Measurements from ENCODE around the gene LAX1. TPM values are rescaled to one million over a fixed set of nuclear protein-coding genes. Genes with fewer than 3 reads are reported as not detected.
A peak's percentile ranks its signal among the peaks of the same experiment; 100 is the strongest.

The LAX1 gene
- total RNA-seq (under 1 TPM in 6 of 9 donors, not detected in 3; 0.23 to 0.68 (median 0.37) TPM), polyA plus RNA-seq (under 1 TPM in 2 of 3 donors, not detected in 1; 0.24 to 0.66 TPM)
- long read RNA-seq, donor 1 = 0 reads
- long read RNA-seq, donor 2 = 0 reads
- long read RNA-seq, donor 3 = 0 reads
- long read RNA-seq, donor 4 = 0 reads
- long read RNA-seq, donor 5, partial matches to known transcripts = 0 of 1 reads
- long read RNA-seq, donor 5, other reads (novel, unspliced or antisense) = 1 of 1 reads
- long read RNA-seq, donor 6 = 0 reads
- long read RNA-seq, donor 7 = 0 reads
- long read RNA-seq, donor 8 = 0 reads
- long read RNA-seq, donor 9 = 0 reads
- long read RNA-seq, donor 10 = 0 reads

GRCh38 chr1:203765029-203765837 lies at the start of gene LAX1:
Gene LAX1 (plus strand): TSS chr1:203765183. CDS start chr1:203765566, 383 bp downstream.
- H3K27me3 ChIP-seq = no peaks in the 10 kb centered on the region
- no peak within 1 kb of the TSS for H3K4me3 ChIP-seq
- H3K9me3 ChIP-seq (replicated peaks in 1 of 3) = no peaks in the 10 kb centered on the region
- peak within 1 kb of the TSS in 1 of 5 donors; percentile 29 for H3K27ac ChIP-seq
- H3K4me1 ChIP-seq (replicated peaks in 1 of 2) = peaks cover 0 to 8% of the 10 kb centered on the region in 2 donors
- TF ChIP-seq POLR2A (IDR thresholded peaks at IDR 0.05) = no peak
- no peak for TF ChIP-seq CTCF (IDR thresholded peaks at IDR 0.05)
- H3K36me3 ChIP-seq (replicated peaks in 1 of 2) = no peaks in the 10 kb centered on the region
- intact Hi-C loops (cut with DNase I) = no loop called here
- no peak for DNase-seq
- 77 to 87% (median 78%) methylated on average over 15 to 16 of the region's 16 CpGs for WGBS, 4 donors

- no peaks in the 10 kb centered on the region for H3K4me1 ChIP-seq (replicated peaks in 1 of 2)
- H3K27me3 ChIP-seq = no peaks in the 10 kb centered on the region
- DNase-seq = no peak
- no peak overlapping the region for H3K4me3 ChIP-seq
- WGBS, 4 donors = 67 to 96% (median 79%) methylated on average over 3 of the region's 3 CpGs
- no peaks in the 10 kb centered on the region for H3K9me3 ChIP-seq (replicated peaks in 1 of 3)
- intact Hi-C loops (cut with DNase I) = no loop called here
- TF ChIP-seq POLR2A (IDR thresholded peaks at IDR 0.05) = no peak
- TF ChIP-seq CTCF (IDR thresholded peaks at IDR 0.05) = no peak
- H3K27ac ChIP-seq = no peak overlapping the region
- H3K36me3 ChIP-seq (replicated peaks in 1 of 2) = peaks cover 0 to 75% of the 10 kb centered on the region in 2 donors
Measured at GRCh38 chr1:203717120-203717519, 47.9 kb upstream of the LAX1 start.

GRCh38 chr1:203720242-203720641 lies 44.7 kb upstream of the LAX1 start:
- H3K4me1 ChIP-seq (replicated peaks in 1 of 2) = peaks cover 0 to 2% of the 10 kb centered on the region in 2 donors
- H3K9me3 ChIP-seq (replicated peaks in 1 of 3) = no peaks in the 10 kb centered on the region
- TF ChIP-seq CTCF (IDR thresholded peaks at IDR 0.05) (no peak), POLR2A (IDR thresholded peaks at IDR 0.05) (no peak)
- 82 to 88% (median 85%) methylated on average over 3 of the region's 3 CpGs for WGBS, 4 donors
- no peak overlapping the region for H3K4me3 ChIP-seq
- intact Hi-C loops (cut with DNase I) = loop anchor here in 1 of 2 donors (10.0 kb wide), 1 partner anchor 135 kb away; no protein-coding TSS in a partner anchor
- no peak for DNase-seq
- no peaks in the 10 kb centered on the region for H3K27me3 ChIP-seq
- H3K27ac ChIP-seq = no peak overlapping the region
- H3K36me3 ChIP-seq (replicated peaks in 1 of 2) = peaks cover 0 to 66% of the 10 kb centered on the region in 2 donors

- intact Hi-C loops (cut with DNase I) = loop anchor here in 1 of 2 donors (10.0 kb wide), 1 partner anchor 132 kb away; no protein-coding TSS in a partner anchor
Measured at GRCh38 chr1:203722909-203723308, 42.1 kb upstream of the LAX1 start.

More at GRCh38 chr1:203722909-203723308, 42.1 kb upstream of the LAX1 start:
- no peaks in the 10 kb centered on the region for H3K9me3 ChIP-seq (replicated peaks in 1 of 3)
- TF ChIP-seq POLR2A (IDR thresholded peaks at IDR 0.05) = no peak
- TF ChIP-seq CTCF (IDR thresholded peaks at IDR 0.05) = no peak
- no peak for DNase-seq
- peaks cover 4 to 7% of the 10 kb centered on the region in 2 donors for H3K4me1 ChIP-seq (replicated peaks in 1 of 2)
- H3K27ac ChIP-seq = no peak overlapping the region
- H3K27me3 ChIP-seq = no peaks in the 10 kb centered on the region
- no peak overlapping the region for H3K4me3 ChIP-seq
- H3K36me3 ChIP-seq (replicated peaks in 1 of 2) = peaks cover 0 to 71% of the 10 kb centered on the region in 2 donors

Measured in adrenal gland (tissue), 19 donors.